ENCODE results near the gene SART1. TPM values are rescaled to one million over a fixed set of nuclear protein-coding genes. Genes with fewer than 3 reads are reported as not detected.
"Not testable (repeated sequence)": the region's sequence is repeated elsewhere in the genome, so short reads cannot be mapped to it uniquely, and the experiment has no call there.

SART1 gene
- total RNA-seq, 3 donors from 2014 or later: 40.1 to 60.2 (median 41.8) TPM

DNA sequence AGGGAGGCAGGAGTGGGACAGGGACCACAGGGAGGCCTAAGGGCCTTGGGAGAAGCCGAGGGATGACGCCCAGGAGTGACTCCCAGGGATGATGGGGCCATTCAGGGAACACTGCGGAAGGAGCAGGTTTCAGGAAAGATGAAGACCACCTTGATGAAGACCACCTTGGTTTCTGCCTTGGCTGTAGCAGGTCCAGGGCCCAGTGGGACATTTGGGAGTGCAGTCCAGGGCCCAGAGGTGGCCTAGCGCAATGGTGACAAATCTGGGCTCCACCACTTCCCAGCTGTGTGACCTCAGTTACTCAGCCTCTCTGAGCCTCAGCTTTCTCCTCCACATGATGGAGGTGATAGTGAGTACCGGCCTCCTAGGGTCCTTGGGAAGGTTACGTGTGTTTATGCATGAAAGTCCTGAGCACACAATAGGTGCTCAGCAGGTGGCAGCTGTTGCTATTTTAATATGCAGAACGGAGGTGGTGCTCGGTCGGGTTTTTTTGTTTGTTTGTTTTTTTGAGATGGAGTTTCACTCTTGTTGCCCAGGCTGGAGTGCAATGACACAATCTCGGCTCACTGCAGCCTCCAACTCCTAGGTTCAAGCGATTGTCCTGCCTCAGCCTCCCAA is 15.5 kb upstream of the SART1 start:
- DNase-seq (no peak), ATAC-seq (no peak)
- TF ChIP-seq, protein P1, sequence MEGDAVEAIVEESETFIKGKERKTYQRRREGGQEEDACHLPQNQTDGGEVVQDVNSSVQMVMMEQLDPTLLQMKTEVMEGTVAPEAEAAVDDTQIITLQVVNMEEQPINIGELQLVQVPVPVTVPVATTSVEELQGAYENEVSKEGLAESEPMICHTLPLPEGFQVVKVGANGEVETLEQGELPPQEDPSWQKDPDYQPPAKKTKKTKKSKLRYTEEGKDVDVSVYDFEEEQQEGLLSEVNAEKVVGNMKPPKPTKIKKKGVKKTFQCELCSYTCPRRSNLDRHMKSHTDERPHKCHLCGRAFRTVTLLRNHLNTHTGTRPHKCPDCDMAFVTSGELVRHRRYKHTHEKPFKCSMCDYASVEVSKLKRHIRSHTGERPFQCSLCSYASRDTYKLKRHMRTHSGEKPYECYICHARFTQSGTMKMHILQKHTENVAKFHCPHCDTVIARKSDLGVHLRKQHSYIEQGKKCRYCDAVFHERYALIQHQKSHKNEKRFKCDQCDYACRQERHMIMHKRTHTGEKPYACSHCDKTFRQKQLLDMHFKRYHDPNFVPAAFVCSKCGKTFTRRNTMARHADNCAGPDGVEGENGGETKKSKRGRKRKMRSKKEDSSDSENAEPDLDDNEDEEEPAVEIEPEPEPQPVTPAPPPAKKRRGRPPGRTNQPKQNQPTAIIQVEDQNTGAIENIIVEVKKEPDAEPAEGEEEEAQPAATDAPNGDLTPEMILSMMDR (IDR thresholded peaks at IDR 0.05): no peak
- Histone ChIP-seq H3K4me1 (ENCODE audit: low read depth) (no peaks in the 10 kb centered on the region), H3K36me3 (ENCODE audit: low read depth) (no peaks in the 10 kb centered on the region), H3K9me3 (no peaks in the 10 kb centered on the region), H3K4me3 (no peak overlapping the region)
- intact Hi-C loops (cut with DNase I, micrococcal nuclease): no loop called here

DNA sequence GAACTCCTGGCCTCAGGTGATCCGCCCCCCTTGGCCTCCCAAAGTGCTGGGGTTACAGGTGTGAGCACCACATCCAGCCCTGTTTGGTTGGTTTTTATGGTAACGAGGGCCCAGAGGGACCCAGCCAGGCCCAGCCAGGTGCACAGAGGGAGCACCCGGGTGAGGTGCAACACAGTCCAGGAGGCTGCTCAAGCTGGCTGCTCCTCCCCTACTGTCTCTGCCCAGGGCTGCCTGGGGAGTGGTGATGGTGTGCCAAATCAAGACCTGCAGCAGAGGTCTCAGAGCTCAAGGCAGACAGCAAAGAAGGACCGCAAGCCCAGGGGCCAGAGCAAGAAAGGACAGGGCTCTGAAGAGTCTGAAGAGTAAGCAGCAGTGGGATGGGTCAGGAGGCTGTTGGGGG is 14.9 kb upstream of the SART1 start:
- TF ChIP-seq, protein P1 (IDR thresholded peaks at IDR 0.05): no peak
- H3K4me1 ChIP-seq (ENCODE audit: low read depth): no peaks in the 10 kb centered on the region
- no peaks in the 10 kb centered on the region for H3K36me3 ChIP-seq (ENCODE audit: low read depth)
- no peaks in the 10 kb centered on the region for H3K9me3 ChIP-seq
- ATAC-seq (no peak), DNase-seq (no peak)
- intact Hi-C loops (cut with DNase I, micrococcal nuclease): no loop called here
- H3K4me3 ChIP-seq: no peak overlapping the region

DNA sequence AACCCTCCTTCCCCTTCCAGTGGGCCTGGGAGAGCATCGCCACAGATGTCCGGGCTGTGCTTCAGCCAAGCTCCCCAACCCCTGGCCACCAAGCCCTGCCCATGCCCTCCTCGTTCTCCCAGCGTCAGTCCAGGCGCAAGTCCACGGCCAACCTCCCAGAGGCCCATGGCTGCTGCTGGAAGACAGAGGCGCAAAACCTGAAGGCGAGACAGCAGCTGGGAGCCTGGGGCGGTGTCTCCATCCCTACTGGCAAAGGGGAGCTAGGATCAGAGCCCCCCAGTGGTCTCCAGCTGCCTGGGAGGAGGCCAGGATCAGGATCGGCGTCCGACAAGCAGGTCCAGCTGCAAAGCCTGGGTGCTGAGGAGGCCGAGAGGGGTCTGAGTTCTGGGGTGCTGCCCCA is 14.4 kb upstream of the SART1 start:
- Histone ChIP-seq H3K4me3 (no peak overlapping the region), H3K36me3 (ENCODE audit: low read depth) (no peaks in the 10 kb centered on the region), H3K9me3 (no peaks in the 10 kb centered on the region), H3K4me1 (ENCODE audit: low read depth) (no peaks in the 10 kb centered on the region)
- no peak for DNase-seq
- ATAC-seq: no peak
- intact Hi-C loops (cut with DNase I, micrococcal nuclease): no loop called here
- TF ChIP-seq, protein P1 (IDR thresholded peaks at IDR 0.05): no peak

DNA sequence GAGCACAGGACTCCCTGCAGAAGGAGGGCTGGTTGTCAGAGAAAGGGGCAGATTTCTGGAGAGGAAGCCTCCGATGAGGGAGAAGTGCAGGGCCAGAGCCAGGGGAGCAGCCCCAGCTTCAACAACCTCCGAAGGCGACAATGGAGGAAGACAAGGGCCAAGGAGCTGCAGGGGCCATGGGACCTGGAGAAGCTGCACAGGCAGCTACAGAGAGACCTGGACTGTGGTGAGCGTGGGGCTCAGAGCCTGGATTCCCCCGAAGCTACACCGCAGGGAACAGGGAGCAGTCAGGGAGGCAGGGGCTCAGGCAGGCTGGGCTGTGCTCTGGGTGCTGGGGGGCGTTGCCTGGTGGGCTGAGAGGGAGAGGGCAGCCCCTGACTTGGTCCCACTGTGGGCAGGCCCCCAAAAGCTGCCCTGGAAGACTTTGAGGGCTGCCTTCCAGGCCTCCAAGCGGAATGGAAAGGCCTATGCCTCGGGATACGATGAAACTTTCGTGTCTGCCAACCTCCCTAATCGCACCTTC is 13.9 kb upstream of the SART1 start:
- ATAC-seq: no peak
- H3K9me3 ChIP-seq: no peaks in the 10 kb centered on the region
- TF ChIP-seq, protein P1 (IDR thresholded peaks at IDR 0.05): no peak
- intact Hi-C loops (cut with DNase I, micrococcal nuclease): no loop called here
- no peak overlapping the region for H3K4me3 ChIP-seq
- no peaks in the 10 kb centered on the region for H3K4me1 ChIP-seq (ENCODE audit: low read depth)
- no peak for DNase-seq
- no peaks in the 10 kb centered on the region for H3K36me3 ChIP-seq (ENCODE audit: low read depth)

DNA sequence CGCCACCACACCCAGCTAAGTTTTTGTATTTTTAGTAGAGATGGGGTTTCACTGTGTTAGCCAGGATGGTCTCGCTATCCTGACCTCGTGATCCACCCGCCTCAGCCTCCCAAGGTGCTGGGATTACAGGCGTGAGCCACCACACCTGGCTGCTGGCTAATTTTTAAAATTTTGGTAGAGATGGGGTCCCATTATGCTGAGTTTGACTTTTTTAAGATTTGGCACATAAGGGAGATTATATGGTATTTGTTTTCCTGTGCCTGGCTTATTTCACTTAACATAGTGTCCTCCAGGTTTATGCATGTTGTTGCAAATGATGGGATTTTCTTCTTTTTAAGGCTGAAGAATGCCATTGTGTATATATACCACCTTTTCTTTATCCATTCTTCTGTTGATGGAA is 10.8 kb upstream of the SART1 start:
- H3K9me3 ChIP-seq; intact Hi-C loops (cut with DNase I, micrococcal nuclease); DNase-seq; H3K4me3 ChIP-seq; ATAC-seq; H3K4me1 ChIP-seq (ENCODE audit: low read depth); H3K36me3 ChIP-seq (ENCODE audit: low read depth): not testable (repeated sequence)

DNA sequence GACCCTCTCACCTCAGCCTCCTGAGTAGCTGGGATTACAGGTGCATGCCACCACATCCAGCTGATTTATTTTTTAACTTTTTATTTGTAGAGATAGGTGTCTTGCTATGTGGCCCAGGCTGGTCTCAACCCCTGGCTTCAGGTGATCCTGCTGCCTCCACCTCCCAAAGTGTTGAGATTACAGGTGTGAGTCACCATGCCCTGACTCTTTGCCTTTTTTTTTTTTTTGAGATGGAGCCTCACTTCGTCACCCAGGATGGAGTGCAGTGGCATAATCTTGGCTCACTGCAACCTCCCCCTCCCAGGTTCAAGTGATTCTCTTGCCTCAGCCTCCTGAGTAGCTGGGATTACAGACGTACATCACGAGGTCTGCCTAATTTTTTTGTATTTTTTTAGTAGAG is 9.9 kb upstream of the SART1 start:
- H3K9me3 ChIP-seq; H3K36me3 ChIP-seq (ENCODE audit: low read depth); DNase-seq; H3K4me3 ChIP-seq; H3K4me1 ChIP-seq (ENCODE audit: low read depth); intact Hi-C loops (cut with DNase I, micrococcal nuclease); ATAC-seq: not testable (repeated sequence)

DNA sequence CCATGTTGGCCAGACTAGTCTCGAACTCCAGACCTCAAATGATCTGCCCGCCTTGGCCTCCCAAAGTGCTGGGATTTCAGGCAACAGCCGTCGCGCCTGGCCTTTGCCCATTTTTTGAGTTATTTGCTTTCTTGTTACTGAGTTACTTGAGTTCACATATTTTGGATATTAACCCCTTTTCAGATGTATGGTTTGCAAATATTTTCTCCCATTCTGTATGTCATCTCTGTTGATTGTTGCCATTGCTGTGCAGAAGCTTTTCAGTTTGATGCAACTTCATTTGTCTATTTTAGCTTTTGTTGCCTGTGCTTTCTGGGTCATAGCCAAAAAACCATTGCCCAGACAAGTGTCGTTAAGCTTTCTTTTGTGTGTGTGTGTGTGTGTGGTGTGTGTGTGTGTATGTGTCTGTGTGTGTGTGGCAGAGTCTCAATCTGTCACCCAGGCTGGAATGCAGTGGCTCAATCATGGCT is 9.4 kb upstream of the SART1 start:
- Histone ChIP-seq H3K36me3 (ENCODE audit: low read depth) (no peaks in the 10 kb centered on the region), H3K9me3 (no peaks in the 10 kb centered on the region), H3K4me1 (ENCODE audit: low read depth) (peaks cover 4% of the 10 kb centered on the region), H3K4me3 (no peak overlapping the region)
- intact Hi-C loops (cut with DNase I, micrococcal nuclease): no loop called here
- ATAC-seq (no peak), DNase-seq (no peak)
- TF ChIP-seq, protein P1 (IDR thresholded peaks at IDR 0.05): no peak

Data from mucosa of descending colon (tissue), 3 donors.